ENCODE data around the gene NCDN. TPM values are rescaled to one million over a fixed set of nuclear protein-coding genes. Genes with fewer than 3 reads are reported as not detected.

The NCDN gene
- total RNA-seq, 2 donors from 2014 or later: 37.6 to 49.4 TPM

DNA sequence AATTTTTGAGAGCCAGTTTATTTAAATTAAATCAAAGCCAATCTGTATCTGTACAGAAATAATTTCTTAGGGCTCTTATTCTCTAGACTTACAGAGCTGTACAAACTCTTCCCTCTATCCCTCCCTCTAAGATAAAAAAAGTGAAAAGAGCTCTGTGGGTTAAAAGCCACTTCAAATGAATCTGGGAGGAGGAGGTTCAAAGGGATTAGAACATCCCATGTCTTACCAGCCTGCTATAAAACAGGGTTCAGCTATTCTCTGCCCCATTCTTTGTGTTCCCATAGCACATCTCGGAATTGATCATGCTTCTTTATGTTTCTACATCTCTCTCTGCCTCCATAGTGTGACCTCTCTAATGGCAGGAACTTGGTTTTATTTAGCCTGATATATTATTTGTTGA is 19.8 kb upstream of the NCDN start:
- no peak for TF ChIP-seq POLR2A (IDR thresholded peaks at IDR 0.05)
- TF ChIP-seq, protein P1, sequence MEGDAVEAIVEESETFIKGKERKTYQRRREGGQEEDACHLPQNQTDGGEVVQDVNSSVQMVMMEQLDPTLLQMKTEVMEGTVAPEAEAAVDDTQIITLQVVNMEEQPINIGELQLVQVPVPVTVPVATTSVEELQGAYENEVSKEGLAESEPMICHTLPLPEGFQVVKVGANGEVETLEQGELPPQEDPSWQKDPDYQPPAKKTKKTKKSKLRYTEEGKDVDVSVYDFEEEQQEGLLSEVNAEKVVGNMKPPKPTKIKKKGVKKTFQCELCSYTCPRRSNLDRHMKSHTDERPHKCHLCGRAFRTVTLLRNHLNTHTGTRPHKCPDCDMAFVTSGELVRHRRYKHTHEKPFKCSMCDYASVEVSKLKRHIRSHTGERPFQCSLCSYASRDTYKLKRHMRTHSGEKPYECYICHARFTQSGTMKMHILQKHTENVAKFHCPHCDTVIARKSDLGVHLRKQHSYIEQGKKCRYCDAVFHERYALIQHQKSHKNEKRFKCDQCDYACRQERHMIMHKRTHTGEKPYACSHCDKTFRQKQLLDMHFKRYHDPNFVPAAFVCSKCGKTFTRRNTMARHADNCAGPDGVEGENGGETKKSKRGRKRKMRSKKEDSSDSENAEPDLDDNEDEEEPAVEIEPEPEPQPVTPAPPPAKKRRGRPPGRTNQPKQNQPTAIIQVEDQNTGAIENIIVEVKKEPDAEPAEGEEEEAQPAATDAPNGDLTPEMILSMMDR (IDR thresholded peaks at IDR 0.05): no peak
- no peak for TF ChIP-seq POLR2AphosphoS5 (IDR thresholded peaks at IDR 0.05)
- Histone ChIP-seq H3K9me3 (no peaks in the 10 kb centered on the region), H3K36me3 (no peaks in the 10 kb centered on the region), H3K27me3 (replicated peaks; ENCODE audit: insufficient read depth) (no peaks in the 10 kb centered on the region), H3K27ac (no peak overlapping the region), H3K4me3 (no peak overlapping the region), H3K4me1 (replicated peaks) (no peaks in the 10 kb centered on the region)
- 88% methylated on average over 1 of the region's 1 CpG for WGBS
- no peak for DNase-seq (ENCODE audit: low spot score)
- intact Hi-C loops (cut with DNase I): no loop called here

GRCh38 chr1:35539073-35539823 is 18.4 kb upstream of the NCDN start:
- Histone ChIP-seq H3K27me3 (replicated peaks; ENCODE audit: insufficient read depth) (no peaks in the 10 kb centered on the region), H3K9me3 (no peaks in the 10 kb centered on the region), H3K36me3 (no peaks in the 10 kb centered on the region), H3K4me3 (no peak overlapping the region), H3K27ac (no peak overlapping the region), H3K4me1 (replicated peaks) (no peaks in the 10 kb centered on the region)
- intact Hi-C loops (cut with DNase I): no loop called here
- TF ChIP-seq POLR2AphosphoS5 (IDR thresholded peaks at IDR 0.05) (no peak), POLR2A (IDR thresholded peaks at IDR 0.05) (no peak)
- TF ChIP-seq, protein P1 (IDR thresholded peaks at IDR 0.05): no peak
- no peak for DNase-seq (ENCODE audit: low spot score)
- WGBS: 69% methylated on average over 6 of the region's 6 CpGs

DNA sequence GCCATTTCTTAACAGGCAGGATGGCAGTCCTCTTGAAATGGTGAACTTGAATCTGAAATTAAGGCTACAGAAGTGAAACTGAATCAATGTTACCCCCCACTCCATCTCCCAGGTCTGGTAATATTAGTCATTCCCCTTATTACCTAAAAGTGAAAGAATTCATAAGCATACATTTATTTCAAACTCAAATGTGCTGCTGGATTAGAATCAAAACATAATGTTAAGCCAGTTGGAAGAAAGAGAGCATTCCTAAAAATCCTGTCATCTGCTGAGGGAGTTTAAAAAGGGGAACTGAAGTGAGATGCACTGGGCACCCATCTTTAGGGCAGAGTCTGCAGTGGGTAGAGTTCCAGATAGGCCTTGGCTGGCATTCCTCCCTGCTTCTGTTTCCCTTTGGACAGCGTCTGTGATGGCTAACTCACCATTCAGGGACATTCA is 17.8 kb upstream of the NCDN start:
- no peaks in the 10 kb centered on the region for H3K27me3 ChIP-seq (replicated peaks; ENCODE audit: insufficient read depth)
- DNase-seq (ENCODE audit: low spot score): no peak
- H3K4me1 ChIP-seq (replicated peaks): no peaks in the 10 kb centered on the region
- no peak overlapping the region for H3K27ac ChIP-seq
- intact Hi-C loops (cut with DNase I): no loop called here
- WGBS: 18% methylated on average over 1 of the region's 1 CpG
- H3K36me3 ChIP-seq: no peaks in the 10 kb centered on the region
- H3K4me3 ChIP-seq: no peak overlapping the region
- no peak for TF ChIP-seq POLR2A (IDR thresholded peaks at IDR 0.05)
- H3K9me3 ChIP-seq: no peaks in the 10 kb centered on the region

- DNase-seq (ENCODE audit: low spot score): no peak
- WGBS: 73% methylated on average over 3 of the region's 3 CpGs
- intact Hi-C loops (cut with DNase I): no loop called here
- H3K4me3 ChIP-seq: no peak overlapping the region
- no peak overlapping the region for H3K27ac ChIP-seq
- H3K9me3 ChIP-seq: no peaks in the 10 kb centered on the region
- no peaks in the 10 kb centered on the region for H3K27me3 ChIP-seq (replicated peaks; ENCODE audit: insufficient read depth)
- no peaks in the 10 kb centered on the region for H3K4me1 ChIP-seq (replicated peaks)
- no peaks in the 10 kb centered on the region for H3K36me3 ChIP-seq
- no peak for TF ChIP-seq POLR2A (IDR thresholded peaks at IDR 0.05)
- TF ChIP-seq POLR2AphosphoS5 (IDR thresholded peaks at IDR 0.05): no peak
- TF ChIP-seq, protein P1 (IDR thresholded peaks at IDR 0.05): peak in 1 of 4 experiments; percentile 11
Observed at GRCh38 chr1:35544976-35545375, 12.6 kb upstream of the NCDN start.

- Histone ChIP-seq H3K27ac (no peak overlapping the region), H3K4me3 (no peak overlapping the region), H3K27me3 (replicated peaks; ENCODE audit: insufficient read depth) (no peaks in the 10 kb centered on the region), H3K9me3 (no peaks in the 10 kb centered on the region), H3K36me3 (no peaks in the 10 kb centered on the region), H3K4me1 (replicated peaks) (no peaks in the 10 kb centered on the region)
- TF ChIP-seq POLR2A (IDR thresholded peaks at IDR 0.05): no peak
- no peak for DNase-seq (ENCODE audit: low spot score)
- intact Hi-C loops (cut with DNase I): no loop called here
- 92% methylated on average over 1 of the region's 1 CpG for WGBS
Observed at GRCh38 chr1:35546614-35547013, 11.0 kb upstream of the NCDN start.

DNA sequence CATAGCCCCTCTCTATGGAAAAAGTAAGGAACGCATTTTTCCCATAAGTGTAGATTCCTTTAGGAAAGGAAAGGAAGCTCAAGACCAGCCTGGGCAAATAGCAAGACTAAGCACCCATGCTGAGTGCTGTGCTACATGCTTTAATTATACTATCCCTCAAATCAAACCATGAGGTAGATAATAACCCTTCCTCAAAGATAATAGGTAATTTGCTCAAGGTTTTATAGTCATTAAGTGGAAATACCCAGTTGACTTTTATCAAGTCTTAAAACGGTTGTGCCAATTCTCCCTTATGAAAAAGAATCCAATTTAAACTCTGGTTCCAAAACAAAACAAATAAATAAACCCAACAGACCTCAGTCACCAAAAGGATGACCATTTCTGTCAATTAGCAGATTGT is 3.7 kb upstream of the NCDN start:
- 35% methylated on average over 2 of the region's 2 CpGs for WGBS
- H3K4me3 ChIP-seq: no peak overlapping the region
- TF ChIP-seq, protein P1 (IDR thresholded peaks at IDR 0.05): no peak
- TF ChIP-seq POLR2A (IDR thresholded peaks at IDR 0.05) (no peak), POLR2AphosphoS5 (IDR thresholded peaks at IDR 0.05) (no peak)
- no peak for DNase-seq (ENCODE audit: low spot score)
- peak overlapping the region; percentile 29 to 40 for H3K27ac ChIP-seq
- no peaks in the 10 kb centered on the region for H3K36me3 ChIP-seq
- no peaks in the 10 kb centered on the region for H3K9me3 ChIP-seq
- no peaks in the 10 kb centered on the region for H3K27me3 ChIP-seq (replicated peaks; ENCODE audit: insufficient read depth)
- intact Hi-C loops (cut with DNase I): no loop called here
- H3K4me1 ChIP-seq (replicated peaks): peaks cover 3% of the 10 kb centered on the region
